Measurements from ENCODE around the gene CLRN2. TPM values are rescaled to one million over a fixed set of nuclear protein-coding genes. Genes with fewer than 3 reads are reported as not detected.

The CLRN2 gene
- total and polyA plus RNA-seq, 9 of the 15 experiments (the other 6 are each of a cell fraction or from before 2014, with no cell fraction given) = not detected

DNA sequence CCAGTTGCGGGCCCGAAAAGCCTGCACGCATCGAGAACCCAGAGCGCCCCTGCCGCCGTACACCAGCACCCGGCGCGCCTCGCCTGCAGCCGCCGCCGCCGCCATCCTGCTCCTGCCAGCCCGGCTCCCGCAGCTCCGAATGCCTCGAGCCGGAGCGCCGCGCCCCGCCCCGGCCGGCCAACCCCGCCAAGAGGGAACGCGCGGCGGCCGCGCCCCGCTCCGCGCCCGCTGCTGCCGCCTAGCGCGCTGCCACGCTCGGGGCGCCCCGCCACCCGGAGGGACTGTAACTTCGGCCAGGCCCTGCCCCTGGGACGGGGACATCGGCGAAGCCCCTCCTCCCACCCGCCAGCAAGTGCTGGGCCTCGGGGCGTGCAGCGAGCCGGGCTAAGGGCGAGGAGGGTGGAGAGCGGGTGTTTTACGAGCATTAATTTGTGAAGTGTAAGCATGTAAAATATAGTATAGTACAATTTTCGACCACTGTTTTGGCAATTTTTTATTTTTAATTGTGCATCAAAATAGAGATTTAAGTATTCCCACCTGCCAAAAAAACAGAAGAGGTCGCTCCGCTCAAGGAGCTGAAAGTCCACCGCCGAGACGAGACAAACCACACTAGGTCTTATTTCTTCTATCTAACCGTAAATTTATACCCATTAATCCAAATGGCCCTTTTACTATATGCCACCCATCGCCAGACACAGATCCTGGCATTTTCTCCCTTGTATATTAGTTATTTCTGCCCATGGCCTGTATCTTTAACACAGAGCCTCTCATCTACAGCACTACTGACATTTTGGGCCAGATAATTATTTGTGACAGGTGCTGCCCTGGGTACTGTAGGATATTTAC, 2.8 kb upstream of the CLRN2 start, which contains the start of gene QDPR (continued):
- TF ChIP-seq, protein P1, sequence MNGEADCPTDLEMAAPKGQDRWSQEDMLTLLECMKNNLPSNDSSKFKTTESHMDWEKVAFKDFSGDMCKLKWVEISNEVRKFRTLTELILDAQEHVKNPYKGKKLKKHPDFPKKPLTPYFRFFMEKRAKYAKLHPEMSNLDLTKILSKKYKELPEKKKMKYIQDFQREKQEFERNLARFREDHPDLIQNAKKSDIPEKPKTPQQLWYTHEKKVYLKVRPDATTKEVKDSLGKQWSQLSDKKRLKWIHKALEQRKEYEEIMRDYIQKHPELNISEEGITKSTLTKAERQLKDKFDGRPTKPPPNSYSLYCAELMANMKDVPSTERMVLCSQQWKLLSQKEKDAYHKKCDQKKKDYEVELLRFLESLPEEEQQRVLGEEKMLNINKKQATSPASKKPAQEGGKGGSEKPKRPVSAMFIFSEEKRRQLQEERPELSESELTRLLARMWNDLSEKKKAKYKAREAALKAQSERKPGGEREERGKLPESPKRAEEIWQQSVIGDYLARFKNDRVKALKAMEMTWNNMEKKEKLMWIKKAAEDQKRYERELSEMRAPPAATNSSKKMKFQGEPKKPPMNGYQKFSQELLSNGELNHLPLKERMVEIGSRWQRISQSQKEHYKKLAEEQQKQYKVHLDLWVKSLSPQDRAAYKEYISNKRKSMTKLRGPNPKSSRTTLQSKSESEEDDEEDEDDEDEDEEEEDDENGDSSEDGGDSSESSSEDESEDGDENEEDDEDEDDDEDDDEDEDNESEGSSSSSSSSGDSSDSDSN (IDR thresholded peaks at IDR 0.05; ENCODE audit: borderline replicate concordance in 1 of 2, low read depth in 2 of 2, low read length in 2 of 2) = peak; percentile 82 to 86; a peak in 1 of 4 replicates
- no peak for TF ChIP-seq TEAD4 (IDR thresholded peaks at IDR 0.05; ENCODE audit: low read length)
- no peak for TF ChIP-seq TEAD4 (CRISPR knock-in tag; IDR thresholded peaks at IDR 0.05; ENCODE audit: borderline replicate concordance)
- peak; percentile 72; the same call in 1 of the 2 replicates for TF ChIP-seq L3MBTL2 (IDR thresholded peaks at IDR 0.05)
- no peak for TF ChIP-seq XRCC3 (IDR thresholded peaks at IDR 0.05)
- no peak for TF ChIP-seq NFATC3 (IDR thresholded peaks at IDR 0.05)
- TF ChIP-seq E2F3 (CRISPR knock-in tag; IDR thresholded peaks at IDR 0.05) = no peak
- TF ChIP-seq, protein P2, sequence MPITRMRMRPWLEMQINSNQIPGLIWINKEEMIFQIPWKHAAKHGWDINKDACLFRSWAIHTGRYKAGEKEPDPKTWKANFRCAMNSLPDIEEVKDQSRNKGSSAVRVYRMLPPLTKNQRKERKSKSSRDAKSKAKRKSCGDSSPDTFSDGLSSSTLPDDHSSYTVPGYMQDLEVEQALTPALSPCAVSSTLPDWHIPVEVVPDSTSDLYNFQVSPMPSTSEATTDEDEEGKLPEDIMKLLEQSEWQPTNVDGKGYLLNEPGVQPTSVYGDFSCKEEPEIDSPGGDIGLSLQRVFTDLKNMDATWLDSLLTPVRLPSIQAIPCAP (CRISPR knock-in tag; IDR thresholded peaks at IDR 0.05; ENCODE audit: borderline replicate concordance) = no peak
- TF ChIP-seq ESRRB (CRISPR knock-in tag; IDR thresholded peaks at IDR 0.05; ENCODE audit: borderline replicate concordance) = no peak
- TF ChIP-seq JUN (IDR thresholded peaks at IDR 0.05; ENCODE audit: borderline replicate concordance, low read depth, low read length) = peak; percentile 27; the same call in 1 of the 2 replicates
- TF ChIP-seq JUN (CRISPR knock-in tag; IDR thresholded peaks at IDR 0.05; ENCODE audit: borderline replicate concordance) = no peak
- TF ChIP-seq, protein P3, sequence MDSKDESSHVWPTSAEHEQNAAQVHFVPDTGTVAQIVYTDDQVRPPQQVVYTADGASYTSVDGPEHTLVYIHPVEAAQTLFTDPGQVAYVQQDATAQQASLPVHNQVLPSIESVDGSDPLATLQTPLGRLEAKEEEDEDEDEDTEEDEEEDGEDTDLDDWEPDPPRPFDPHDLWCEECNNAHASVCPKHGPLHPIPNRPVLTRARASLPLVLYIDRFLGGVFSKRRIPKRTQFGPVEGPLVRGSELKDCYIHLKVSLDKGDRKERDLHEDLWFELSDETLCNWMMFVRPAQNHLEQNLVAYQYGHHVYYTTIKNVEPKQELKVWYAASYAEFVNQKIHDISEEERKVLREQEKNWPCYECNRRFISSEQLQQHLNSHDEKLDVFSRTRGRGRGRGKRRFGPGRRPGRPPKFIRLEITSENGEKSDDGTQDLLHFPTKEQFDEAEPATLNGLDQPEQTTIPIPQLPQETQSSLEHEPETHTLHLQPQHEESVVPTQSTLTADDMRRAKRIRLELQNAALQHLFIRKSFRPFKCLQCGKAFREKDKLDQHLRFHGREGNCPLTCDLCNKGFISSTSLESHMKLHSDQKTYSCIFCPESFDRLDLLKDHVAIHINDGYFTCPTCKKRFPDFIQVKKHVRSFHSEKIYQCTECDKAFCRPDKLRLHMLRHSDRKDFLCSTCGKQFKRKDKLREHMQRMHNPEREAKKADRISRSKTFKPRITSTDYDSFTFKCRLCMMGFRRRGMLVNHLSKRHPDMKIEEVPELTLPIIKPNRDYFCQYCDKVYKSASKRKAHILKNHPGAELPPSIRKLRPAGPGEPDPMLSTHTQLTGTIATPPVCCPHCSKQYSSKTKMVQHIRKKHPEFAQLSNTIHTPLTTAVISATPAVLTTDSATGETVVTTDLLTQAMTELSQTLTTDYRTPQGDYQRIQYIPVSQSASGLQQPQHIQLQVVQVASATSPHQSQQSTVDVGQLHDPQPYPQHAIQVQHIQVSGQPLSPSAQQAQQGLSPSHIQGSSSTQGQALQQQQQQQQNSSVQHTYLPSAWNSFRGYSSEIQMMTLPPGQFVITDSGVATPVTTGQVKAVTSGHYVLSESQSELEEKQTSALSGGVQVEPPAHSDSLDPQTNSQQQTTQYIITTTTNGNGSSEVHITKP (IDR thresholded peaks at IDR 0.05; ENCODE audit: partially characterized antibody) = no peak
- TF ChIP-seq, protein P4, sequence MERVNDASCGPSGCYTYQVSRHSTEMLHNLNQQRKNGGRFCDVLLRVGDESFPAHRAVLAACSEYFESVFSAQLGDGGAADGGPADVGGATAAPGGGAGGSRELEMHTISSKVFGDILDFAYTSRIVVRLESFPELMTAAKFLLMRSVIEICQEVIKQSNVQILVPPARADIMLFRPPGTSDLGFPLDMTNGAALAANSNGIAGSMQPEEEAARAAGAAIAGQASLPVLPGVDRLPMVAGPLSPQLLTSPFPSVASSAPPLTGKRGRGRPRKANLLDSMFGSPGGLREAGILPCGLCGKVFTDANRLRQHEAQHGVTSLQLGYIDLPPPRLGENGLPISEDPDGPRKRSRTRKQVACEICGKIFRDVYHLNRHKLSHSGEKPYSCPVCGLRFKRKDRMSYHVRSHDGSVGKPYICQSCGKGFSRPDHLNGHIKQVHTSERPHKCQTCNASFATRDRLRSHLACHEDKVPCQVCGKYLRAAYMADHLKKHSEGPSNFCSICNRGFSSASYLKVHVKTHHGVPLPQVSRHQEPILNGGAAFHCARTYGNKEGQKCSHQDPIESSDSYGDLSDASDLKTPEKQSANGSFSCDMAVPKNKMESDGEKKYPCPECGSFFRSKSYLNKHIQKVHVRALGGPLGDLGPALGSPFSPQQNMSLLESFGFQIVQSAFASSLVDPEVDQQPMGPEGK (CRISPR knock-in tag; IDR thresholded peaks at IDR 0.05; ENCODE audit: borderline replicate concordance) = no peak
- no peak for TF ChIP-seq HIVEP1 (CRISPR knock-in tag; IDR thresholded peaks at IDR 0.05)
- TF ChIP-seq, protein P5, sequence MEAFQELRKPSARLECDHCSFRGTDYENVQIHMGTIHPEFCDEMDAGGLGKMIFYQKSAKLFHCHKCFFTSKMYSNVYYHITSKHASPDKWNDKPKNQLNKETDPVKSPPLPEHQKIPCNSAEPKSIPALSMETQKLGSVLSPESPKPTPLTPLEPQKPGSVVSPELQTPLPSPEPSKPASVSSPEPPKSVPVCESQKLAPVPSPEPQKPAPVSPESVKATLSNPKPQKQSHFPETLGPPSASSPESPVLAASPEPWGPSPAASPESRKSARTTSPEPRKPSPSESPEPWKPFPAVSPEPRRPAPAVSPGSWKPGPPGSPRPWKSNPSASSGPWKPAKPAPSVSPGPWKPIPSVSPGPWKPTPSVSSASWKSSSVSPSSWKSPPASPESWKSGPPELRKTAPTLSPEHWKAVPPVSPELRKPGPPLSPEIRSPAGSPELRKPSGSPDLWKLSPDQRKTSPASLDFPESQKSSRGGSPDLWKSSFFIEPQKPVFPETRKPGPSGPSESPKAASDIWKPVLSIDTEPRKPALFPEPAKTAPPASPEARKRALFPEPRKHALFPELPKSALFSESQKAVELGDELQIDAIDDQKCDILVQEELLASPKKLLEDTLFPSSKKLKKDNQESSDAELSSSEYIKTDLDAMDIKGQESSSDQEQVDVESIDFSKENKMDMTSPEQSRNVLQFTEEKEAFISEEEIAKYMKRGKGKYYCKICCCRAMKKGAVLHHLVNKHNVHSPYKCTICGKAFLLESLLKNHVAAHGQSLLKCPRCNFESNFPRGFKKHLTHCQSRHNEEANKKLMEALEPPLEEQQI (IDR thresholded peaks at IDR 0.05) = no peak

Data from K562 (cell line).